Measurements from ENCODE around the gene PDE6G.

The PDE6G gene

DNA sequence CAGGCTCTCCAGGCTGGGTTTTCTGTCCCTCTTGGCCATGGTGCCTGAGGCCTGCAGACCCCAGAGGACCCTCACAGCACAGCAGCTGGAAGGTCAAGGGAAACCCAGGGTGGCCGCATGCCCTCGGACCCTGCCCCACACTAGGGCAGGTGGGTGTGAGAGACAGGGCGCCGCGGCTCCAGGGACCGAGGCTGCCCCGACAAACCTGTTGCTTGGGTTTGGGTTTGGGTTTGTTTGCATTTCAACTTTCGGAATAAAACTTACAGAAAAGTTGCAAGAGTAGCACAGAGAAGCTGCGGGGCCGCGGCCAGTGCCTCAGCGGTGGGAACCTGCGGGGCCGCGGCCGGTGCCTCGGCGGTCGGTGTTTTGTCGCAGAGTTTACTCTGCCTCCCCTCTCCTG is 35.3 kb upstream of the PDE6G start:
- no peak for ATAC-seq
- TF ChIP-seq TCF4 (CRISPR knock-in tag; IDR thresholded peaks at IDR 0.05; ENCODE audit: borderline replicate concordance) (no peak), TOX (CRISPR knock-in tag; IDR thresholded peaks at IDR 0.05; ENCODE audit: borderline replicate concordance) (no peak), ZFP30 (CRISPR knock-in tag; IDR thresholded peaks at IDR 0.05) (no peak), ZFP3 (CRISPR knock-in tag; IDR thresholded peaks at IDR 0.05) (no peak), ISL1 (CRISPR knock-in tag; IDR thresholded peaks at IDR 0.05) (no peak), ZNF8 (CRISPR knock-in tag; IDR thresholded peaks at IDR 0.05) (no peak)
- TF ChIP-seq, protein P1, sequence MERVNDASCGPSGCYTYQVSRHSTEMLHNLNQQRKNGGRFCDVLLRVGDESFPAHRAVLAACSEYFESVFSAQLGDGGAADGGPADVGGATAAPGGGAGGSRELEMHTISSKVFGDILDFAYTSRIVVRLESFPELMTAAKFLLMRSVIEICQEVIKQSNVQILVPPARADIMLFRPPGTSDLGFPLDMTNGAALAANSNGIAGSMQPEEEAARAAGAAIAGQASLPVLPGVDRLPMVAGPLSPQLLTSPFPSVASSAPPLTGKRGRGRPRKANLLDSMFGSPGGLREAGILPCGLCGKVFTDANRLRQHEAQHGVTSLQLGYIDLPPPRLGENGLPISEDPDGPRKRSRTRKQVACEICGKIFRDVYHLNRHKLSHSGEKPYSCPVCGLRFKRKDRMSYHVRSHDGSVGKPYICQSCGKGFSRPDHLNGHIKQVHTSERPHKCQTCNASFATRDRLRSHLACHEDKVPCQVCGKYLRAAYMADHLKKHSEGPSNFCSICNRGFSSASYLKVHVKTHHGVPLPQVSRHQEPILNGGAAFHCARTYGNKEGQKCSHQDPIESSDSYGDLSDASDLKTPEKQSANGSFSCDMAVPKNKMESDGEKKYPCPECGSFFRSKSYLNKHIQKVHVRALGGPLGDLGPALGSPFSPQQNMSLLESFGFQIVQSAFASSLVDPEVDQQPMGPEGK (CRISPR knock-in tag; IDR thresholded peaks at IDR 0.05; ENCODE audit: borderline replicate concordance) = no peak
- TF ChIP-seq, protein P2, sequence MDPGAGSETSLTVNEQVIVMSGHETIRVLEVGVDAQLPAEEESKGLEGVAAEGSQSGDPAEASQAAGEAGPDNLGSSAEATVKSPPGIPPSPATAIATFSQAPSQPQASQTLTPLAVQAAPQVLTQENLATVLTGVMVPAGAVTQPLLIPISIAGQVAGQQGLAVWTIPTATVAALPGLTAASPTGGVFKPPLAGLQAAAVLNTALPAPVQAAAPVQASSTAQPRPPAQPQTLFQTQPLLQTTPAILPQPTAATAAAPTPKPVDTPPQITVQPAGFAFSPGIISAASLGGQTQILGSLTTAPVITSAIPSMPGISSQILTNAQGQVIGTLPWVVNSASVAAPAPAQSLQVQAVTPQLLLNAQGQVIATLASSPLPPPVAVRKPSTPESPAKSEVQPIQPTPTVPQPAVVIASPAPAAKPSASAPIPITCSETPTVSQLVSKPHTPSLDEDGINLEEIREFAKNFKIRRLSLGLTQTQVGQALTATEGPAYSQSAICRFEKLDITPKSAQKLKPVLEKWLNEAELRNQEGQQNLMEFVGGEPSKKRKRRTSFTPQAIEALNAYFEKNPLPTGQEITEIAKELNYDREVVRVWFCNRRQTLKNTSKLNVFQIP (CRISPR knock-in tag; IDR thresholded peaks at IDR 0.05; ENCODE audit: borderline replicate concordance, low read depth) = no peak

DNA sequence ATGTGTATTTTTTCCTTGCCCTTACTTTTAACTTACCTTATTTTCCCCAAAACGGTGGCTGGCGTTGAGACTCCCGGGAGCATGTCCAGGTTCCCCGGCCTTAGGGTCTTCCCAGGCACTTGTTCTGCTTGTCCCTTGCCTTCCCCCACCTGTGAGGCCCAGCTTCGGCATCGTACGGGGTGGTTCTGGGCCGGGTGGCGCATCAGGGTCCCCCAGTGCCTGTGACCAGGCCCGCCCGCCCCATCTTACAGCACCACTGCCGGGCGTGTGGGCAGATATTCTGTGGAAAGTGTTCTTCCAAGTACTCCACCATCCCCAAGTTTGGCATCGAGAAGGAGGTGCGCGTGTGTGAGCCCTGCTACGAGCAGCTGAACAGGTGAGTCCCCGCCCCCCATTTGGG is 34.9 kb upstream of the PDE6G start:
- ATAC-seq = no peak
- TF ChIP-seq, protein P3, sequence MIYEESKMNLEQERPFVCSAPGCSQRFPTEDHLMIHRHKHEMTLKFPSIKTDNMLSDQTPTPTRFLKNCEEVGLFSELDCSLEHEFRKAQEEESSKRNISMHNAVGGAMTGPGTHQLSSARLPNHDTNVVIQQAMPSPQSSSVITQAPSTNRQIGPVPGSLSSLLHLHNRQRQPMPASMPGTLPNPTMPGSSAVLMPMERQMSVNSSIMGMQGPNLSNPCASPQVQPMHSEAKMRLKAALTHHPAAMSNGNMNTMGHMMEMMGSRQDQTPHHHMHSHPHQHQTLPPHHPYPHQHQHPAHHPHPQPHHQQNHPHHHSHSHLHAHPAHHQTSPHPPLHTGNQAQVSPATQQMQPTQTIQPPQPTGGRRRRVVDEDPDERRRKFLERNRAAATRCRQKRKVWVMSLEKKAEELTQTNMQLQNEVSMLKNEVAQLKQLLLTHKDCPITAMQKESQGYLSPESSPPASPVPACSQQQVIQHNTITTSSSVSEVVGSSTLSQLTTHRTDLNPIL (CRISPR knock-in tag; IDR thresholded peaks at IDR 0.05; ENCODE audit: low read depth) = no peak
- no peak for TF ChIP-seq ISL1 (CRISPR knock-in tag; IDR thresholded peaks at IDR 0.05)
- no peak for TF ChIP-seq TCF4 (CRISPR knock-in tag; IDR thresholded peaks at IDR 0.05; ENCODE audit: borderline replicate concordance)
- TF ChIP-seq, protein P1 (CRISPR knock-in tag; IDR thresholded peaks at IDR 0.05; ENCODE audit: borderline replicate concordance) = no peak
- no peak for TF ChIP-seq CSDC2 (CRISPR knock-in tag; IDR thresholded peaks at IDR 0.05)
- TF ChIP-seq TOX (CRISPR knock-in tag; IDR thresholded peaks at IDR 0.05; ENCODE audit: borderline replicate concordance) = no peak

DNA sequence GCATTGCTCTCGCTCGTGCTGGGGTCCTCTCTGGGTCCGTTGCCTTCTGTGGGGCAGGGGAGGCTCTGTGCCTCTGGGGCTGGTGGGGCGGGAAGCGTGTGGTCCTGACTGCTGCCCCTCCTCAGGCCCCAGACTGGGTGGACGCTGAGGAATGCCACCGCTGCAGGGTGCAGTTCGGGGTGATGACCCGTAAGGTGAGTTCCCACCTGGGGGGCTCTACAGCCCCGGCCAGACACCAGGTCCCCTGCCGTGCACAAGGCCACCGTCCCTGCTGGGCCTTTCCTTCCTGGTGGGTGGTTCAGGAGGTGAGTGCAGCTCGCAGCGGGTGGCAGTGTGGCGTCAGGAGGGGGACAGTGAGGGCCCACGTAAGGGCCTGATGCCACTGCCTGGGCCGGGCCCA is 34.2 kb upstream of the PDE6G start:
- TF ChIP-seq ESRRG (CRISPR knock-in tag; IDR thresholded peaks at IDR 0.05) = no peak
- no peak for ATAC-seq

DNA sequence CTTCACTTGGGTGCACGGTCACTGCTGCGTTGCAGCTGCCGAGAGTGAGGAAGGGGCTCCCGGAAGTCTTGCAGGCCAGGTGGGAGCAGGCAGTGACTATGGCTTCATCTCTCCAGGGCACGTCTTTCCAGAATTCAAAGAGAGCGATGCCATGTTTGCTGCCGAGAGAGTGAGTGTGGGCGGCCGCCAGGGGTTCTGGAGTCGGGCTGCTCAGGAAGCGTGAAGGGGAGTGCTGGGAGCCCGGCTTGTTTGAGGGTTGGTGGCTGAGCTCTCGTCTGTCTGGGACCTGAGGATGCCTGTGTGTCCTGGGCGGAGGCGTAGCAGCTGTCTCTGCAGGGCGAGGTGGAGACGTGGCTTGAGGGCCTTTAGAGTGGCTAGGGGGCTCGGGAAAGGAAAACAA is 33.7 kb upstream of the PDE6G start:
- TF ChIP-seq ESRRG (CRISPR knock-in tag; IDR thresholded peaks at IDR 0.05) = no peak
- TF ChIP-seq, protein P4, sequence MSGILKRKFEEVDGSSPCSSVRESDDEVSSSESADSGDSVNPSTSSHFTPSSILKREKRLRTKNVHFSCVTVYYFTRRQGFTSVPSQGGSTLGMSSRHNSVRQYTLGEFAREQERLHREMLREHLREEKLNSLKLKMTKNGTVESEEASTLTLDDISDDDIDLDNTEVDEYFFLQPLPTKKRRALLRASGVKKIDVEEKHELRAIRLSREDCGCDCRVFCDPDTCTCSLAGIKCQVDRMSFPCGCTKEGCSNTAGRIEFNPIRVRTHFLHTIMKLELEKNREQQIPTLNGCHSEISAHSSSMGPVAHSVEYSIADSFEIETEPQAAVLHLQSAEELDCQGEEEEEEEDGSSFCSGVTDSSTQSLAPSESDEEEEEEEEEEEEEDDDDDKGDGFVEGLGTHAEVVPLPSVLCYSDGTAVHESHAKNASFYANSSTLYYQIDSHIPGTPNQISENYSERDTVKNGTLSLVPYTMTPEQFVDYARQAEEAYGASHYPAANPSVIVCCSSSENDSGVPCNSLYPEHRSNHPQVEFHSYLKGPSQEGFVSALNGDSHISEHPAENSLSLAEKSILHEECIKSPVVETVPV (CRISPR knock-in tag; IDR thresholded peaks at IDR 0.05) = no peak
- no peak for TF ChIP-seq SNAI2 (CRISPR knock-in tag; IDR thresholded peaks at IDR 0.05)
- TF ChIP-seq ZC3H10 (CRISPR knock-in tag; IDR thresholded peaks at IDR 0.05) = no peak
- no peak for TF ChIP-seq ISL1 (CRISPR knock-in tag; IDR thresholded peaks at IDR 0.05)
- no peak for TF ChIP-seq ZNF70 (CRISPR knock-in tag; IDR thresholded peaks at IDR 0.05)
- no peak for TF ChIP-seq TCF4 (CRISPR knock-in tag; IDR thresholded peaks at IDR 0.05; ENCODE audit: borderline replicate concordance)
- no peak for TF ChIP-seq OSR1 (CRISPR knock-in tag; IDR thresholded peaks at IDR 0.05)
- TF ChIP-seq, protein P3 (CRISPR knock-in tag; IDR thresholded peaks at IDR 0.05; ENCODE audit: low read depth) = no peak
- TF ChIP-seq TOX (CRISPR knock-in tag; IDR thresholded peaks at IDR 0.05; ENCODE audit: borderline replicate concordance) = no peak
- TF ChIP-seq PPARA (CRISPR knock-in tag; IDR thresholded peaks at IDR 0.05; ENCODE audit: borderline replicate concordance) = no peak
- no peak for TF ChIP-seq CSDC2 (CRISPR knock-in tag; IDR thresholded peaks at IDR 0.05)
- TF ChIP-seq ZNF565 (CRISPR knock-in tag; conservative IDR thresholded peaks at IDR 0.05; ENCODE audit: low read depth) = no peak
- TF ChIP-seq, protein P1 (CRISPR knock-in tag; IDR thresholded peaks at IDR 0.05; ENCODE audit: borderline replicate concordance) = no peak
- TF ChIP-seq RARB (CRISPR knock-in tag; IDR thresholded peaks at IDR 0.05) = no peak
- no peak for TF ChIP-seq ZFP3 (CRISPR knock-in tag; IDR thresholded peaks at IDR 0.05)
- no peak for TF ChIP-seq GLIS3 (CRISPR knock-in tag; IDR thresholded peaks at IDR 0.05)
- ATAC-seq = no peak
